HuH-7 (cell line): ENCODE measurements around the gene ARFGEF2.
"Not testable (repeated sequence)": the region's sequence is repeated elsewhere in the genome, so short reads cannot be mapped to it uniquely, and the experiment has no call there.

Experiments
- DNase-seq: peaks from one replicate; pipeline ENCODE4 v3.0.0; 2011; ENCODE audit warnings: low spot score

Gene ARFGEF2

DNA sequence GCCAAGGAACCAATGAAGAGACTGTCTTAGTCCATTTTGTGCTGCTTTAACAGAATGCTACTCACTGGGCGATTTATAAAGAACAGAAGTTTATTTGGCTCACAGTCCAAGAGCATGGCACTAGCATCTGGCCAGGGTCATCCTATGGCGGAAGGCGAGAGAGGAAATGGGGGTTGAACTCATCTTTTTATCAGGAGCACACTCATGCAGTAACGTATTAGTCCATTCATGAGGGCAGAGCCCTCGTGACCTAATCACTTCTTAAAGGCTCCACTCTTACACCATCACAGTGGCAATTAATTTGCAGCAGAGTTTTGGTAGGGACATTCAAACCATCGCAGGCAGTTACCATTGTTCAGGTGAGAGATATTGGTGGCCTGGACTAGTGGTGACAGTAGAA, 8.5 kb downstream of the ARFGEF2 start:
- DNase-seq = no peak

DNA sequence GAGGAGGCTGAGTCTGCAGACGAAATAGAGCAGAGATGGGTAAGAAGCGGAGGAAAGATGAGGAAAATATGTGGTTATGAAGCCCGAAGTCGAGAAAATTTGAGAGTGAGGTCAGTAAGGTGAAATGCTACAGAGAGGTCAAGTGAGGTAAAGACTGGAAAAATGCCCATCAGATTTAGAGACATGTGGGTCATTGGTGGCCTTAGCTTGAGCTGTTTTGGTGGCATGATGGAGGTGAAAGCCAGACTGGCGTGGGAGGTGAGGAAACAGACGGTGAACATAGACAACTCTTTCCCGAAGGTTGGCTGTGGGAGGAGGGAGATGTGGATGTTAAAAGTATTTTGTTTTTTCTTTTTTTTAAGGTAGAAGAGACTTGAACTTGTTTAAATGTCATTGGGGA, 9.4 kb downstream of the ARFGEF2 start:
- no peak for DNase-seq

DNA sequence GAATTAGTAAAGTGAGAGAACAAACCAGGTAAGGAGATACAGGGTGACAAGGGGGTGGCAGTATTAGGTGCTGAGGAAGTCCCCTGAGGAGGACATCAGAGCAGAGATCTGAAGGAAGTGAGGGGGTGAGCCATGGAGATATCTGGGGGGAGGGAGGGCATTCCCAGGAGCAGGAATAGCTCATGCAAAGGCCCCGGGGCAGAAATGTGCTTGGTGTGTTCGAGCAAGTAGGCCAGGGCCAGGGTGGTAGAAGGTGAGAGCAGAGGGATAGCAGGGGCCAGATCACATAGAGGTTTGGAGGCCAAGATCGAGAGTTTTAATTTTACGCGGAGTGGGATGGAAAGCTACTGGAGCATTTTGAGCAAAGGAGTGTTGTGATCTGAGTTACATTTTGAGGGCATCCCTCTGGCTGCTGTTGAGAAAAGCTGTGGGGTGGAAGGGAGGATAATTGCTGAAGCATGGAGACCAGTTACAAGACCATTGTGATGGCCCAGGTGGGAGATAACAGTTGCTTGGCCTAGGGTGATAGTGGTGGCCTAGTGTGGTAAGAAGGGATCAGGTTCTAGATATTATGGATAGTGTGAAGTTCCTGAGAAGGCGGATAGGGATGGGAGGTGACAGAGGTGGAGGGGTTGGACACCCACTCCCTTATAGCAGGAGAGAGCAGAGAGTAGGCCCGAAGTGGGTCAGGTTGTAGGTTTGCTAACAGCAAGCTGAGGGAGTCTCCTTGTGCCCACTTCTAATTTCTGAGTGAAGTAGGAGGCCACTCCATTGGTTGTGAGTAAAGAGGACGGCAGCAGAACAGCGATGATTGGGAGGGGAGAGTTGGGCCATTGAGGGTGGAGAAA, 10.2 kb downstream of the ARFGEF2 start:
- no peak for DNase-seq

DNA sequence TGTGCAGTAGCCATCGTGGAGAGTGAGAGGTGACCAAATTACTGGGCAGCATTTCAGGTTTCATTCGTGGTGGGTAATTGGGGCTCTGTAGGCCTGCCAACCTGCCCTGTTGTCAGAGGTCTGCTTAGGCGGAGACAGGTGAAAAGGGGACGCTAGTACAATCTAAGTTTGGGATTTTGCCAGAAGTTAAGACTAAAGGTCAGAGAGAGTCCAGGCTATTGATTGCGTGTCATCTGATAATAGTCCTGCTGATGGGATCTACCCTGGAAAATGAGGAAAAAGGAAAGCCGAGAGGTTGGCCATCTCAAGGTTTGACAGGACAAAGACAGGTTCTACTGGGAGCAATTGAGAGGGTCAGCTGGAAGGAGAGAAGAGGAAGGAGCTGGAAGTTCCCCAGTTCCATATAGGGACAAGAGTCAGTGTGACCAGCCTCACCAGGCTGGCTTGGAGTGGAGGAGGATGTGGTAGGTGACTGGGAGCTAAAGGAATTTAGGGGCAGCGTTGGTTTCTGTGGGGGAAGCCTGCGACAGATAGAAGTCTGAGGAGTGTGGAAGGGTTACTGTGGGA, 10.9 kb downstream of the ARFGEF2 start:
- peak; percentile 69 for DNase-seq

DNA sequence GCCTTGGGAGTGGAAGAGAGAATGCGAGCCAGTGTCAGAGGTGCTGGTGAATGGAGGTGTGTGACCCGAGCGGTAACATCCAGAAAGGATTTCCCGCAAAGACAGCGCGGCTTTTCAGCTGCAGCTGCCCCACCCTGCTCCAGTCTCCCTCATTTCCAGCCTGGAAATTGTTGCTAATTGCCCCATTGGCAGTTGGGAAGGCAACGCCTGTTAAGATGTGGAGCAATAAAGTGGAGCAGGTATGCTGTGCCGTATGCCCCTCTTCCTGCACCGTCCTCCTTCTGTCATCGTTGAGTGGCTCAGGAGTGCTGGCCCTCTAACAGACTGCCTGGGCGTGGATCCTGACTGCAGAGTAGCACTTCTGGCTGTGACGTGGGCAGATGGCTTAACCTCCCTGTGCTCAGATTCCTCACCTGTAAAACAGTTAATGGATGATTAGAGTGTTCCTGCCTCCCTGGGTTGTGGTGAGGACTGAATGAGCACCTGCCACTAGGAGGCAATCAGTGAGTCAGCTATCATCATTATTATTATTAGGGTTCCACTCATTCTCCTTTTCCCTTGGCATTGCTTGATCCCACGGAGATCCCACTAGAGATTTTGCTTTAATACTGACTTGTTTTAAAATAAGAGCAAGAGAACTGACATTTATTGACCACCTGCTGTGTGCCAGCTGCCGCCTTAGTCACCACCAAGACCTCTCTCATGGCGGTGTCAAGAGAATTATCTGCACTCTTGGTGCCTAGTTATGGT, 11.7 kb downstream of the ARFGEF2 start:
- no peak for DNase-seq

DNA sequence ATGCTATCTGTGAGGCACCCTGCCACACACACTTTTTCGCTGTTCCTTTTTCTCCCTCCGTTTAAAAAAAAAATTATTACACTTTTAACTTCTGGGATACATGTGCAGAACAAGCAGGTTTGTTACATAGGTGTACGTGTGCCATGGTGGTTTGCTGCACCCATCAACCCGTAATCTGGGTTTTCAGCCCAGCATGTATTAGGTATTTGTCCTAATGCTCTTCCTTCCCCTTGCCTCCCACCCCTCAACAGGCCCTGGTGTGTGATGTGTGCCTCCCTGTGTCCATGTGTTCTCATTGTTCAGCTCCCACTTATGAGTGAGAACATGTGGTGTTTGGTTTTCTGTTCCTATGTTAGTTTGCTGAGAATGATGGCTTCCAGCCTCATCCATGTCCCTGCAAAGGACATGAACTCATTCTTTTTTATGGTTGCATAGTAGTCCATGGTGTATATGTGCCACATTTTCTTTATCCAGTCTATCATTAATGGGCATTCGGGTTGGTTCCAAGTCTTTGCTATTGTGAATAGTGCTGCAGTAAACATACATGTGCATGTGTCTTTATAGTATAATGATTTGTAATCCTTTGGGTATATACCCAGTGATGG, 12.9 kb downstream of the ARFGEF2 start:
- DNase-seq = not testable (repeated sequence)

DNA sequence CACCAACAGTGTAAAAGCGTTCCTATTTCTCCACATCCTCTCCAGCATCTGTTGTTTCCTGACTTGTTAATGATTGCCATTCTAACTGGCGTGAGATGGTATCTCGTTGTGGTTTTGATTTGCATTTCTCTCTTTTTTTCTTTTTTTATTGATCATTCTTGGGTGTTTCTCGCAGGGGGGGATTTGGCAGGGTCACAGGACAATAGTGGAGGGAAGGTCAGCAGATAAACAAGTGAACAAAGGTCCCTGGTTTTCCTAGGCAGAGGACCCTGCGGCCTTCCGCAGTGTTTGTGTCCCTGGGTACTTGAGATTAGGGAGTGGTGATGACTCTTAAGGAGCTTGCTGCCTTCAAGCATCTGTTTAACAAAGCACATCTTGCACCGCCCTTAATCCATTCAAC, 13.5 kb downstream of the ARFGEF2 start:
- DNase-seq = not testable (repeated sequence)

DNA sequence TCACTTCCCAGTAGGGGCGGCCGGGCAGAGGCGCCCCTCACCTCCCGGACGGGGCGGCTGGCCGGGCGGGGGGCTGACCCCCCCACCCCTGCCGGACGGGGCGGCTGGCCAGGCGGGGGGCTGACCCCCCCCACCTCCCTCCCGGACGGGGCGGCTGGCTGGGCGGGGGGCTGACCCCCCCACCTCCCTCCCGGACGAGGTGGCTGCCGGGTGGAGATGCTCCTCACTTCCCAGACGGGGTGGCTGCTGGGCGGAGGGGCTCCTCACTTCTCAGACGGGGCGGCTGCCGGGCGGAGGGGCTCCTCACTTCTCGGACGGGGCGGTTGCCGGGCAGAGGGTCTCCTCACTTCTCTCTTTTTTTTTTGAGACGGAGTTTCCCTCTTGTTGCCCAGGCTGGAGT, 14.7 kb downstream of the ARFGEF2 start:
- DNase-seq = not testable (repeated sequence)

DNA sequence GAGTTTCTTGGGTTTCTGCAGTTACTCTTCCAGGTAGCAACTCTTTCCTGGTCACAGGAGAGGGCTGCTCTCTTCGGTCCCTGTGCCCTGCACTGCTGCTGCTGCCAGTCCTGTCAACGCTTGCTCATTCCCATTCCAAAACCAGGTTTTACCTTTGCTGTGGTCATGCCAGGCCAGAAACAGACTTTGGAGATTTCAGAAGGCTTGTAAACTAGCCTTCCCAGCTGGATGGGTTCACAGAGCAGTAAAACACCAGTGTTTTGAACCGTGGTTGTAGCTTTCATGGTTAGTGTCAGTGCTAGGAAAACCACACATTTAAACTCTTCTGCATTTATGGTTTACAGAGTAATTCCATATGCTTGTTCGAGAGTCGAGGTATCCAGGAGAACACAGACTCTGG, 16.2 kb downstream of the ARFGEF2 start:
- no peak for DNase-seq

DNA sequence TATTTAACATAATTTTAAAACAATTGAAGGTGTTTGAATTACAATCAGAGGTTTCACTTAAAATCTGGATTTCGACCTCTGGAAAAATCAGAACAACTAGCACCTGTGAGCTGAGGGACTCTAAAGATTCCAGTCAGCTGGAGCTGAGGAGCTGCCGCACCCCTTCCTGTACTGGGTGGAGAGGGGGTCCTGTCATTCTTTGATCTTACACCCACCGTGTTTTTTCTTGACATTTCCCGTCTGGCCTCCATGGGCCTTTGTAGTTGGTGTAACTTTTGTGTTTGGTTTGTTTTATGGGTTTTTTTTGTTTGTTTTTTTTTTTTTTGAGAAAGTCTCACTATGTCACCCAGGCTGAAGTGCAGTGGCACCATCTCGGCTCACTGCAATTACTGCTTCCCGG, 17.2 kb downstream of the ARFGEF2 start:
- DNase-seq = no peak

DNA sequence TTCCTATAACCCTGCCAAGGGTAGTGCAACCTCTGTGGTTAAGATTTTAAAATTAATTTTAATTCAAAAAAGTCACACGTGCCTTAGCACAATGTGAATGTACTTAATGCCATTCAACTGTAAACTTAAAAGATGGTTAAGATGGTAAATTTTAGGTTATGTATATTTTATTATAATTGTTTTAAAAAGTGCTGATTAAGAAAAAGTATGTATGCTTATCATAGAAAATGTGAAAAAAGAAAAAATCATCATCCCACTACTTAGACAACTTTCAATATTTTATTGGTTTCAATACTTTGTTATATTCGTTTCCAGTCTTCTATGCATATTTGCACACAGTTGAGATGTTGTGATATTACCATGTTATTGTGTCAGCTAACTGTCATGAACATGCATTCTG, 18.7 kb downstream of the ARFGEF2 start:
- DNase-seq = no peak

DNA sequence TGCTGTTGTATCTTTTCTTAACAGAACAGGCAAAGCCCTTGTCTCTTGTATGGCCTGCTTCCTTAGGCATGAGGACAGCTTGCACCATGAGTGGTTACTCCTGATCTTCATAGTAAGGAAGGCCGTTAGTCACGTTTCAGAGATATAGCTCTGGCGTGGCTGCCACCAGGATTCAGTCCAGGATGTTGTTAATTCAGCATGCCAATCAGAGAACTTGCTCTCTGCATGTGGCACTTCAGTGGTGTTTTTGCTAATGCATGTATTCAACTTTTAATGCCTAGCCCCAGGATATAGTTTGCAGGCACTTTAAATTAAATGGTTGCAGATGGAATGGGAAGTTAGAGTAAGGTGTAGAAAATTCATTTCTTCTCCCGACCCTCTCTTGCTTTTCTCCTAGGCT, 20.0 kb downstream of the ARFGEF2 start:
- no peak for DNase-seq

DNA sequence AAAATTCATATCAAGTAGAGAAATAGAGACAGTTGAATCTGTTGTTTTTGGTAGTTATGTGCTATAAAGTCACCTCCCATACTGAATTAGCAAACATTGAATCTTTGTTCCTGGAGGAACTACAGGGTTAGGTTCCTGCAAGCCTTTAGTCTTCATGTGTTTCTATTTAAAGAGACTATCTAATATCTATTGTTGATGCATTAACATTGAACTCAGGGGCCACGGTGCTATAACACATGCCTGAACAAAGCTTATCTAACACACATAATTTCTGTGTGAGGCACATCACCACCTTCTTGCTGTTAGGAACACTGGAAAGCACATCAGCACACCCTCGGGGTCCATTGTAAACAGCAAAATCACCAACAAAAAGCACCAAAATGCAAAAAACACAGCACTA, 21.2 kb downstream of the ARFGEF2 start:
- DNase-seq = no peak

DNA sequence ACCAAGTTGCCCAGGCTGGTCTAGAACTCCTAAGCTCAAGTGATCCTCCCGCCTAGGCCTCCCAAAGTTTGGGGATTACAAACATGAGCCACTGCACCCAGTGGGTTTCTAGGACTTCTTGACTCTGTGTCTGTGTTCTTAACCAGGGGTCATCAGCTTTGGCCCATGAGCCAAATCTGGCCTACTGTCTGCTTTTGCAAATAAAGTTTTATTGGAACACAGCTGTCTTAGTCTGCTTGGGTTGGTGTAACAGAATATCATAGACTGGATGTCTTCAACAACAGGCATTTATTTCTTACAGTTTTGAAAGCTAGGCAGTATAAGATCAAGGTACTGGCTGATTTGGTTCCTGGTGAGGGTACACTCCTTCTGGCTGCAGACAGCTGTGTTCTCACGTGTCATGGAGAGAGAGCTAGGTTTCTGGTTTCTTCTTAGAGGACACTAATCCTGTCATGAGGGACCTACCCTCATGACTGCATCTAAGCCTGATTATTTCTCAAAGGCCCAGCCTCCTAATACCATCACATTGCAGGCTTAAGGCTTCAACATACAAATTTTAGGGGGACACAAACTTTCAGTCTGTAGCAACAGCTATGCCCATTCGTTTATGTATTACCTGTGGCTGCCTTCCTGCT, 23.3 kb downstream of the ARFGEF2 start:
- no peak for DNase-seq

DNA sequence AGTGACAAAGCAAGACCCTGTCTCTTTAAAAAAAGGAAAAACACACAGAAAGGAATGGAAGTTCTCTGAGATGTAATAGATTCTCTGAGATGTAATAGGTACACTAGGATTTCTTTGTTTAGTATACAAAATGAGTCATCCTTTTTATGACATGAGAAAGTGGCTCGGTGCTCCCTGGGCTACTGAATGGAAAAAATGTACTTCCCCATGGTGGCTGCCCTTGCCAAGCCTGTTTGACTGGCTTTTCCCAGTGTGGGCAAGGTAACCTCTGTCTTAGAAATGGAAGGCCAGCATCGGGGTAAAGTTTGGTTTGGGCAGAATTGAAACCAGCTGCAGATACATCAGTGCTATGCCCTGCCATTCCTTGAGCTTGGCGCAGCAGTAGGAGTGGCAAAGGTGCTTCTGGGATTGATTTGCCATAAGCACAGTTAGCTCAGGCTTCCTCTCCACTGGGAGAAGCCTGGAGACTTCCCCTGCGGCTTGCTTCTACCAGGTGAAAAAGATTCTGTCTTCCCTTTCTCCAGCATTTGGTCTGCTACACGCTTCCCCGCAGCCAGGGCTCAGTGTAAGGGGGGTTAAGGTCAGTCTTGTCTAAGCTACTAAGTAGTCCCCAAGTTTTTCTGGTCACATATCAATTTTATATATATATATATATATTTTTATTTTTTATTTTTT, 24.5 kb downstream of the ARFGEF2 start:
- DNase-seq = no peak

DNA sequence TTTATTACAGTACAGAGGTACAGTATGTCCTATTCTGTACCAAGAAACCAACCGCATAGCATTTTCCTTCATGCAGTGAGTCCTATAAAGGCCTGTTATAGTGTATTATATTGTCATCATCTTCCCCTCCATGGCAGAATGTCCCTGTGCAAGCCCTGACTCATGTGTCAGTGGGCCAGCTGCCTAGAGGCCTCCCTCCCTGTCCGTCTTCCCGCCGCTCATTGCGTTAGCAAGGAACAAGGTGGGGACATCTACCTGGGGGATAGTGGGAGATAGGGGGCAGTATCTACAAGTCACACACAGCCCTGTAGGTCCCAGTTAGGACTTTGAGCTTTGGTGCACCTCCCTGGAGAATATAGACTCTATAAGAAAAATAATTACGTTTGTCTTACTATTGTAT, 27.1 kb downstream of the ARFGEF2 start:
- no peak for DNase-seq

DNA sequence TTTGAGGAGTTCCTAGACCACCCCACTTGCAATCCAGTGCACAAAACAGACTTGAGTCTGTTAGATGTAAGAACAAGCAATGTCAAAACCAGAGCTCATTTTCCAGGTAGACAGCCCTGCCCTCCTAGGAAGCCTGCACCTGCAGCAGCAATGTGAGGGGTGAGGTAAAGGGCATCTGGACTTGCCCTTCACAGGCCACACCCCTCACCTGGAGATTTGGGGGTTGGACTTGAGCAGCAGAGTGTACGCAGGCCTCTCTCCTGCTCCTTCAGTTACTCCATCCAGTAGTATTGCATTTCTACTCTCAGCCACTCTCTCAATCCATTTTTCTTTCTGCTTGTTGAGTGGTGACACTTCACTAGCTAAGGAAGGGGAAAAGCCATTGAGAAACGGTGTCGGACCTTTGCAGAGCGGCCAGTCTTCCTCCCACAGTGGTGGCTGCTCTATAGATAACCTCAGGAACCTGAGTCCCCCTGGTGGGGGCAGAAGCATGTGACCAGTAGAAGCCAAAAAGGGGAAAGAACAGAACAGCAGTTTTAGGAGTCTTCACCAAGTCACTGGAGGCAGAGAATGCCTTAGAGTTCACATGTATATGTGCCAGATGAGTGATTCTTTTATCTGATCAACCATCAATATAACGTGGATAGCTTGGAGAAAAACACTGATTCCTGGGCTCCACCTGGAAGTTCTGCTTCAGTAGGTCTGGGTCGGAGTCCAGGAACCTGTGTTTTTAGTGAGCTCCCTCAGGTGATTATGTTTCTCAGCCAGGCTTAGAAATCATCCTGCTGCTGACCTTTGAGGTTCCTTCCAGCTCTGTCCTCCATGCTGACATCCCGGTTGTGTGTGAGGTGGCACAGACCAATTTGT, 28.0 kb downstream of the ARFGEF2 start:
- DNase-seq = no peak

DNA sequence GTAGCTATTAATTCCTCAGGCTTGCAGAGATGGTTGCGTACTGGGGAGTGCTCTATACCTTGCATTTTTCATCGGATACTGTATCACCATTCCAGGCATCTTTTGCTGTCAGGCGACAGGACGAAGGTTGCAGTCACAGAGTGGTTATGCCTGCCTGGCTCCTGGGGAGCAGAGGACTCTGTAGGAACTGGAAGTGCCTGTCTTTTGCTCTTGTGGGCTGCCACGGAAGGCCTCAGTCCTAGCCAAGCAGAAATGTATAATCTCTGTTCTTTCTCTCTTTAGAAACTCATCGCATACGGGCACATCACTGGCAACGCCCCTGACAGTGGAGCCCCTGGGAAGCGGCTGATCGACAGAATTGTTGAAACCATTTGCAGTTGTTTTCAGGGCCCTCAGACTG, 29.5 kb downstream of the ARFGEF2 start:
- no peak for DNase-seq

DNA sequence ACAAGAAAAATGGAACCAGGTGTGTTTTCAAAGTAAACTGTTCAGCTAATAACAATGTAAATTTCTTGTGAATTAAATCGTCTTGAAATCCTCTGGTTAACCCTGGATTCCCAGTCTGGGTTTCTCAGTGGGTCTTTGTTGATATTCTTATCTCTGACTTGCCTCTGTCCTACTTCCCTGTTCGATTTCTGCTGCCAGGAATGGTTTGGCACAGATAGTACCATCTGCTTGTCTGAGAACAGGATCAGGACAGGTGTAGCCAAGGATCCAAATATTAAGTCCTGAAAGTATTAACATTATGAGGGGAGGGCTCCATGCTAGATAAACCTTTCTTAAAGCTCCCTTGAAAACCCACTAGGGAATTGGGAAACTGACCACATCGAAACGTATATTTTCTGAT, 30.1 kb downstream of the ARFGEF2 start:
- DNase-seq = no peak

DNA sequence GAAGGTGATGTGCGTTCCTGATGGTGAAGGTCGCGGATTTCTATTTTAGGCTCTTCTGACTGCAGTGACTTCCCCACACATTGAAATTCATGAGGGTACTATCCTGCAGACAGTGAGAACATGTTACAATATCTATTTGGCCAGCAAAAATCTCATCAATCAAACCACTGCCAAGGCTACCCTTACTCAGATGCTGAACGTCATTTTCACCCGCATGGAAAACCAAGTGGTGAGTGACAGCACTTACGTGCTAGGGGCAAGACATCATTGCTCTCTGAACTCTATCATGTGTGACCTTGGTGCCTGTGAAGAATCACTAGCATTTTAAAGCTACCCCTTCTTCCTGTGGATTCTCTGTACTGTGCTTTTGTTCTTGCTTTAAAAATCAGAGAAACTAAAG, 31.1 kb downstream of the ARFGEF2 start:
- DNase-seq = no peak

DNA sequence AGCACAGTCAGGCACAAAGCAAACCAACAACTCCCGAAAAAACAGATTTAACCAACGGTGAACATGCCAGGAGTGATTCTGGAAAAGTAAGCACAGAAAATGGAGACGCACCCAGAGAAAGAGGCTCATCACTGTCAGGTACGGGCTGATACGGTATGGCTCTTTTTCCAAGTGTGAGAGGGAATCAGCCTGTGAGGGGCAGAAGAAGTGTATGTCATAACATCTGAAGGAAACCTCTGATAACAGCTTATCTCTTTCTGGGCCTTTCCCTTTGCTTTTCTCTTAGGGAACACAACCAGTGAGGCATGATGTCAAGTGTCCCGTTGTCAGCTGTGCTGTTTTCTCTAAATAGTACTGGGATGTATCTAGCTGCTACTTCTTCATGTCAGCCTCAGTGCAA, 32.1 kb downstream of the ARFGEF2 start:
- no peak for DNase-seq
